Measurements from ENCODE around the gene C3orf22.

Gene C3orf22

GRCh38 chr3:126556637-126557414 is 1.9 kb downstream of the C3orf22 start:
- DNase-seq (ENCODE audit: low read depth in 3 of 3) = no peak

GRCh38 chr3:126555795-126556636 is 2.7 kb downstream of the C3orf22 start:
- no peak for DNase-seq (ENCODE audit: low read depth in 3 of 3)

DNA sequence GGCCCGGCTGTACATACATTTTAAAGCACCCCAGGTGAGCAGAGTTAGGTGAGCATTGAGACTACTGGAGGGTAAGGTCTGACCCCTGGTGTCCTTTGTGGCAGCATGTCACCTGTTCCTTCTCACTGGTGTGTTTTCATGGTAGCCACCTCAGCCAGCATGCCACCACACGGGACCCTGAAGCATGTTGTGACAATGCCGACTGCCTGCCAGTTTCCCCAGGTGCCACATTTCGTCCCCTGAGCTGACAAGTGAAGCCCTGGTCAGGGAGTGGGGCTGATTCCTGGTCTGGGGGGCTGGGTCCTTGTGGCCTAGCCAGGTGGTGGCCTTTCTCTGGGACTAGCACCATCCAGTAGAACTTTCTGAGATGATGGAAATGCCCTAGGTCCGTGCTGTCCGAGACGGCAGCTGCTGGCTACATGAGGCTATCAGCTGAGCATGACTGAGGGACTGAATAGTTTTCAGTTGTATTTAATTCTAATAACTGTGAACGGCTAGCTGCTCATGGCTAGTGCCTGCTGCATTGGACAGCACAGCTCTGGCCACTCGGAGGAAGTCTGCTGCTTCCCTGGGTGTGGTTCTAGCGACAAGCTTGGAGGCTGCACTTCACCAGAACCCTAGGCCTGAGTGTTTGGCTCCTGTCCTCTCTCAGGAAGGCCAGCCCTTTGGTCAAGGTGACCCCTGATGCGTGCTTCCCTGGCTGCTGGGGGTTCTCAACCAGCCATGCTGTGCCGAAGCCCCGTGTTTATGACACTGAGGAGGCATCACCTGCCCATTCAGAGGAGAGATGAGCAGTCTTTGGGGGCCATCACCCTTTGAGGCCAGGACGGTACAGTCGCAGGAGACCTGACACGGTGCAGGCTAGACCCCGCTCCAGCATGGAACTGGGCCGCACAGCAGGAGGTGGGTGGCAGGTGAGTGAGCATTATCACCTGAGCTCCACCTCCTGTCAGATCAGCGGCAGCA is 3.9 kb downstream of the C3orf22 start:
- no peak for DNase-seq (ENCODE audit: low read depth in 3 of 3)

GRCh38 chr3:126553284-126554084 is 5.2 kb downstream of the C3orf22 start:
- no peak for DNase-seq (ENCODE audit: low read depth in 3 of 3)

DNA sequence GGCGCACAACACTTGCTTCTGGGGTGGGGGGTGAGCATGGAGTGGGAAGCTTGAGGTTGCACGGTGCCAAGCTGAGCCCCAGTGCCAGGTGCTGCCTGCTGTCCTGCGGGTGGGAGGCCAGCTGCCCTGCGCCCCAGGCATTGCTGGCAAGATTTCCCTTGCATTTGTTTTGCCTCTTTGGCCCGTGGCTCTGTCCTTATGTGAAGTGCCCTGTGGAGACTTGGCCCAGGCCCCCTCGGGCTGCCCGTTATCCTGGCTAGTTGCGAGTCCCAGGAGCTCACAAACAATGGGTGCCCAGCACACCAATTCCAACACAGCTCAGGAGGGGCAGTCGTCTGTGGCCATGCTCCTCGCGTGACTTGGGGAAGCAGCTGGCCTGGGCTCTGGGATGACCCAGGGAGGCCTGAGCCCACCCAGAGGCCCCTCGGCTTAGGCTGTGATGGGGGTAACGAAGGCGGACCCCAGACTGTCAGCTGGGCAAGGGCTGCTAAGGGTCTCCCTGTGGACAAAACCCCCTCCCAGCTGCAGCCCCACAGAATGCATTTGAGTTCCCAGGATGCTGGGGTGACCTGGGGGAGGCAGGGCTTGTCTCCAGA is 5.9 kb downstream of the C3orf22 start:
- no peak for DNase-seq (ENCODE audit: low read depth in 3 of 3)

DNA sequence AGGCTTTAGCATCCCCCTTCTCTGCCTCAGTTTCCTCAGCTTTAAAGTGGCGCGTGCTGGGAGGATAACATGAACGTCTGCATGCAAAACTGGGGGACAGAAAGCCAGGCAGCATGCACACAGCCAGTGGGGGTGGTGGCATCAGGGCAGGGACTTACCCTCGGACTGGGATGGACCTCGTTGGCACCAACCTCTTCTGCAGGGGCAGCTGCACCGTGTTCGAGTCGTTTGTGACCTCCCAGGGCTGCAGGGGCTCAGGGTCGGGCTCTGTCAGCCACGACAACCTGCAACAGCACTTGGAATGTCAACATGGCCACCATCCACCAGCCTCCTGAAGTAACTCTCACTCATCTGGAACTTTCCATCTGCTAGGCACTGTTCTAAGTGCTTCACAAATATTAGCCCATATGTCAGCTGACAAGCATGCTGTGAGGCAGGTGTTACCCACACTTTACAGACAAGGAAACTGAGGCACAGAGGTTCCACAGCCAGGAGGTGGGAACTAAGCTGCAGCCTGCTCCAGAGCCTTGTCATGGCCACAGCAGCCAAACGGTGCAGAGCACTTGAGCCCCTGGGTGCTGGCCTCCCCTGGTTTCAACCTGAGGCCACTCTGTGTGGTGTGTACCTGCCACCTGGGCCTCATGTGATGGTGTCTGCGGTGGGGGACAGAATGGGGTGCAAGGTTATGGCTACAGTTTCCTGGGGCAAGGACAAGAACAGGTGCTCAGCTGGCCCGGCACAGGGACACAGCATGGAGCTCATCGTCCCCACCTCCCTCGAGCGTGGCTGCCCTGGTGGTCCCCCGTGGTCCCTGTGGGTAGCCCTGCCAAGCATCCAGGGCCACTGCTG is 6.7 kb downstream of the C3orf22 start:
- DNase-seq (ENCODE audit: low read depth in 3 of 3) = no peak

DNA sequence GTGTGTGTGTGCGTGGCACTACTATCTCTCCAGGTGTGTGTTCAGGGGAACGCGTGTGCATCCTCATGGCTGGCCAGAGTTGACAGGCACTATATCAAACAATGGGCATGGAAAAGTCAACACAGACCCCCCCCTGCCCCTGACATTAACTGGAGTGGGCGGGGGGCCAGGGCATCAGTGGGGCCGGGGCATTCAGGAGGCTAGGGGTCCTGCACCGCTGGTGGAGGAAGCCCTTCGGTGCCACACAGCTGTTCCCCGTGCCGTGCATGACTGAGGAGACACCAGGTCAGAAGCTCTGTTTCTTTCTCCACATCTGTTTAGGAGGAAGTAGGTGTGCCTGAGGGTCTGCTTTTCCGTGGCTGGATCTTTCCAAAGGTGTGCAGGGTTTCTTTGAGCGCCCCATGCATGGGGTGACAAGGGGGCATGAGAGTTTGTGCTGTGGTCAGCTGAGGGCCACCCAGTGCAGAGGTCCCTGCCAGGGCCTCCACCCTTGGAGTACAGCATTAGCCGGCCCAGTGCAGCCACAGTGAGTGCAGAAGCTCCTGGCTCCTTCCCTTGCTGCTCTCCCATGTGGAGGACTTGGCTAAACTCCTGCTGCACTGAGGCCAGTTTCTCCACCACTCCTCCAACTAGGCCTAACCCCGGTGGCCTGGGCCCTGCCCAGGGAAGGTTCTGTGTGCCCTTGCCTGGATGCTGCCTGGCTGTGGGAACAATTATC is 7.5 kb downstream of the C3orf22 start:
- no peak for DNase-seq (ENCODE audit: low read depth in 3 of 3)

DNA sequence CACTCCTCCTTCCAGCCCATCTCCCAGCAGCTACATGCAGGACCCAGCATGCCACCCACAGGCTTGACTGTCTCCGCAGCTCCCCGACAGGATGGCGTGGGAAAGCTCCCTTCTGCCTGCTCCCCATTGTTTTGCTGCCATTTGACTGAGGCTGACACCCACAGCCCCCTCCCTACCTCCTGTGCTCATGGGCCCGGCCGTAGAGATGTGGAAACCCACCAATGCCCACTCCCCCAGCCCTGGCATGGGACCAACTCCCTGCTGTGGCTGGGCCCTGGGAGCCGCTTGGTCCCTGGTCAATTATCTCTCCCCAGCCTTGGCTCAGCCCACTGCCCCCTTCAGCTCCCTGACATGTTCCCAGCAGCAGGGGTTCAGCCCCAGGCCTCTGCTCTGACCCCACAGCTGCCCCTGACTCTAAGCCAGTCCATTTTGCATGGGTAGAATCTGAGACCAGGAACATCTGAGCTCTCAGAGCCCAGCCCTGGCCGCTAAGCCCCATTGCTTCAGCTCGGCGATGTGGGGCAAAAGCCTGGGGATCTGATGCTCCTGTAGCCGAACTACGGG is 8.2 kb downstream of the C3orf22 start:
- DNase-seq (ENCODE audit: low read depth in 3 of 3) = no peak

- no peak for DNase-seq (ENCODE audit: low read depth in 3 of 3)
These were observed 8.8 kb downstream of the C3orf22 start for GRCh38 chr3:126549861-126550487.

DNA sequence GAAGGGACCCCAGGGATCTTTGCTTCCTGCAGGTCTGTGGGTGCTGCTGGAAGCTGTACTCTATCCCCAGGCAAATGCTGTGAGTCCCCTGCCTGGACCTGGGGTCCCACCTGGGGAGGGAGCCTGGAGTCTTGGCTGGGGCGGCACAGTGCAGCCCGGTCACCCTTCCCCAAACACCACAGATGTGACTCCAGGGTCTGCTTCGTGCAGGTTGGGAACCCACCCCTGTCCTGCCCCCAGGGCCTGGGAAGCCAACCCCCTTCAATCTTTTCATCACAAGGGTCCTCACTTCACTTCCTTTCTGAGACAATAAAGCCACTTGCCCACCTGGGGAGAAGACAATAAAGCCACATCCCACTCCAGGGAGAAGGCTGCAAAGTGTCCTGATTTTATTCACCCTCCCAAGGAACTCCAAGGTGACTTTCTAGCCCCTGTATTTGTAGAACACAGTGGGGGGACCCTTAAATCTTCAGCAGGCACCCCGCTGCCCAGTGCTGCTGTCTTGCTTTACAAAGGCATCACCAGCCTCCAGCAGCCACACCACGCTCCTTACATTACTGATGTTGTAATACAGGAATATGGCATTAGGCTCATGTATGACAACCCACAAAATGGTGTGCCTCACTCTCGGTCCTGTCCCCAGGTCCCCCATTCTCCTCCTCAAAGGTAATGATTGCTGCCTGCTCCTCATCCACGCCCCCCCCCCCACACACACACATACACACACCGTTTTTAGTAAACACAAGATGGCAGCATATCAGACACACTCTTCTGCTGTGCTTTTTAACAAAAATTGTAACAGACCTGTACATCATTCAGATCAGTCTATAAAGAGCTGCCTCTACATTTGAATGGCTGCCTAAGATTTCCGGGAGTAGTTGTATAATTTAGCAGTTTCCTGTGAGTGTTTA is 9.9 kb downstream of the C3orf22 start:
- DNase-seq (ENCODE audit: low read depth in 3 of 3) = no peak

GRCh38 chr3:126547721-126548120 is 11.0 kb downstream of the C3orf22 start:
- DNase-seq (ENCODE audit: low read depth in 3 of 3) = no peak

DNA sequence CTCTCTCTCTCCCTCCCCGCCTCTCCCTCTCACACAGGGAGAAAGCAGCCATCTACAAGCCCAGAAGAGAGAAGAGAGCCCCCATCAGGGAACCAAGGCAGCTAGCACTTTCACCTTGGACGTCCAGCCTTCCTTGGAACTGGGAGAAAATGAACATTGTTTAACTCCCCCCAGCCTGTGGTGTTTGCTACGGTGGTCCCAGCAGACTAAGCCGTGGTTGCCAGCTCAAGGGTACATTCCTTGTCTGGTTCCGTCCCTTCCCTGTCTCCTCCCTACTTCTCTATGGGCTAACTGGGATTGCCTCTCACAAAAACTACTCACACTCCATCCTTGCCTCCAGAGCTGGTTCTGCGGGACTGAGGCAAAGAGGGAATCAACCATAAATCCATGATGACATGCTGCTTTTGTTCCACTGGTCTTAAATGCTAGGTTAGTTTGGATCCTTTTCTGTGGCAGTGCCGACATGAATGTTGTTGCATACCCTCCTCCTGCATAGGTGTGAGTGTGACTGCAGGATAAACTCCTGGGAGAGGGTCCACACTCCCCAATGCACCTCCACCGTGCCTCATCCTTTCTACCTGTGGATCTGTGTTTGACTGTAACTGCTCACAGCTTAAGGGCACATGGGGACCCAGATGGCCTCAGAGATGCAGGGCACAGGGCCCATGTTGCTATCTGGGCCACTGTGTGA is 12.0 kb downstream of the C3orf22 start:
- no peak for DNase-seq (ENCODE audit: low read depth in 3 of 3)

GRCh38 chr3:126546013-126546412 is 12.7 kb downstream of the C3orf22 start:
- no peak for DNase-seq (ENCODE audit: low read depth in 3 of 3)

GRCh38 chr3:126545544-126545943 is 13.2 kb downstream of the C3orf22 start:
- no peak for DNase-seq (ENCODE audit: low read depth in 3 of 3)

- DNase-seq (ENCODE audit: low read depth in 3 of 3) = no peak
These were observed 14.0 kb downstream of the C3orf22 start for GRCh38 chr3:126544596-126545281.

Measured in stimulated activated CD4-positive, alpha-beta T cell treated with anti-CD3 and anti-CD28 coated beads, TNF-alpha, amount 100 ng/mL, for 4 hours (primary cell).